ACC112 (cell line): ENCODE data around the gene POU2F3.

ENCODE experiments used
- H2AFZ ChIP-seq: fragments of 200-600 bp; sonication (generic); one replicate; pipeline ENCODE4 v1.6.0; 2017; ENCODE audit warnings: antibody characterized with exemption, low read length; ENCODE audit not compliant: unreplicated experiment
- H3K27ac ChIP-seq: fragments of 200-600 bp; sonication (generic); 2 replicates; pipeline ENCODE4 v1.5.1; 2014; ENCODE audit warnings: low read depth, mild to moderate bottlenecking, antibody characterized with exemption, low read length, moderate library complexity
- H3K27me3 ChIP-seq: fragments of 200-600 bp; sonication (generic); 2 replicates; pipeline ENCODE4 v1.6.1; 2014; ENCODE audit warnings: mild to moderate bottlenecking, antibody characterized with exemption, low read length, moderate library complexity, mixed read lengths; ENCODE audit not compliant: insufficient read depth
- H3K36me3 ChIP-seq: fragments of 200-600 bp; sonication (generic); 2 replicates; pipeline ENCODE4 v1.6.1; 2016; ENCODE audit warnings: mild to moderate bottlenecking, antibody characterized with exemption, low read length, moderate library complexity, mixed read lengths; ENCODE audit not compliant: insufficient read depth
- H3K4me1 ChIP-seq: fragments of 200-600 bp; sonication (generic); one replicate; pipeline ENCODE4 v1.6.1; 2016; ENCODE audit warnings: low read length, mixed read lengths; ENCODE audit not compliant: insufficient read depth, unreplicated experiment, control insufficient read depth
- H3K4me3 ChIP-seq: fragments of 200-600 bp; sonication (generic); 2 replicates; pipeline ENCODE4 v1.5.1; 2014; ENCODE audit warnings: mild to moderate bottlenecking, low read depth, low read length
- H3K79me2 ChIP-seq: fragments of 200-600 bp; sonication (generic); one replicate; pipeline ENCODE4 v1.6.0; 2016; ENCODE audit warnings: low read length; ENCODE audit not compliant: control insufficient read depth, unreplicated experiment, insufficient read depth

POU2F3 gene

GRCh38 chr11:120334894-120335462, 95.0 kb downstream of the POU2F3 start:
- peak overlapping the region; percentile 66 for H2AFZ ChIP-seq
- no peaks in the 10 kb centered on the region for H3K27me3 ChIP-seq
- peak overlapping the region; percentile 97 for H3K4me3 ChIP-seq
- H3K27ac ChIP-seq: peak overlapping the region; percentile 80
- peaks cover 8% of the 10 kb centered on the region for H3K36me3 ChIP-seq
- peaks cover 34% of the 10 kb centered on the region for H3K79me2 ChIP-seq
- H3K4me1 ChIP-seq: peaks cover 39% of the 10 kb centered on the region

DNA sequence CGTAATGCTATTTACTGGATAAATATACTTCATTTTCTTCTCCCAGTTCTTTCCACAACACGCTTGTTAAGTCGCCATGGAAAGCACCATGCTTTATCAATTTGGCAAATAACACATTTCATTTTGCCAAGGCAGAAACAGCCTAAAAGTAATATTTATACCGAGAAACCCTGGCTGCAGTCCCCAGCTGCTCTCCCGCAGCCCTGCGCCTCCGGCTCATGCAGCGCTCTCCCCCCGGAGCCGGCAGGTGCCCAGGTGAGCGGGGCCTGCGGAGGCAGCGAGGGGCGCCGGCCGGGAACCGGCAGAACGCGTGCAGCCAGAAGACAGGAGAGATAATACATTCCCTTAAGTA, 95.6 kb downstream of the POU2F3 start:
- no peaks in the 10 kb centered on the region for H3K27me3 ChIP-seq
- peaks cover 39% of the 10 kb centered on the region for H3K4me1 ChIP-seq
- H3K79me2 ChIP-seq: peaks cover 40% of the 10 kb centered on the region
- H3K27ac ChIP-seq: peak overlapping the region; percentile 80
- peak overlapping the region; percentile 66 for H2AFZ ChIP-seq
- peak overlapping the region; percentile 97 for H3K4me3 ChIP-seq
- H3K36me3 ChIP-seq: peaks cover 2% of the 10 kb centered on the region; the same call in 1 of the 2 replicates

- Histone ChIP-seq H2AFZ (peak within 1 kb of the TSS; percentile 66), H3K79me2 (peaks cover 45% of the 10 kb centered on the region), H3K36me3 (no peaks in the 10 kb centered on the region), H3K27ac (peak within 1 kb of the TSS; percentile 80), H3K4me1 (peaks cover 39% of the 10 kb centered on the region), H3K4me3 (peak within 1 kb of the TSS; percentile 97), H3K27me3 (no peaks in the 10 kb centered on the region)
Measured at GRCh38 chr11:120335908-120336640, 96.1 kb downstream of the POU2F3 start, which contains the start of gene ARHGEF12. ARHGEF12 (plus strand) TSS chr11:120336413; CDS start chr11:120337244, 831 bp downstream.

DNA sequence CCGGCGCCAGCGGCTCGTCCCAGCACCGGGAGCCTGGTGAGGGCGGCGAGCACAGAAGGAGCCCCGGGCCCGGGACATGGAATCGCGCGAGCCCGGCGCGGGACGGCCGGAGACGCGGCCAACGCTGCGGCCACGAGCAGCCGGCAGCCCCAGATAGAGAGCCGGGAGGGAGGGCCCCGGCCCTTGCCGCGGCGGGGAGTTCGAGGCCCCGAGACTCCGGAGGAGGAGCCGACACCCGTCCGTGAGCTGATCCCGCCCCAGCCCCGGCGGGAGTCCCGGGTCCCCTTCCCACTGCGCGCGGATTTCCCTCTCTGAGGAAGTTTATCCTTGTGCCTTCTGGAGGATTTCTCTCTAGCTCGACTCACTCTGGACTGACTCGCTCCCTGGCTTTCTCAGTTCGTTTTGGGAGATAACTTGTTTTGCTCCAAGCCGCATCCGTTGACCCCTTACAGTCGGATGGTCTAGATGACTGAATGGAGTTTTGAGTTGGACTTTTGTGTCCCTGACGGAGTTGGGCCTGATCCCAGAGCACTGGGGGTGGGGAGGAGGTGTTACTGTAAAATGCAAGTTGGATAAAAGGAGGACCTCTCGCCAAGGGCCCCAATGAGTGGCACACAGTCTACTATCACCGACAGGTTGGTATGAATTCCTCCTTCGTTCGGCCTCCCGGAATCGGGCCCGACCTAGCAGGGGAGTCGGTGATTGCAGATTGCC, 96.9 kb downstream of the POU2F3 start:
- H3K27me3 ChIP-seq: no peaks in the 10 kb centered on the region
- peaks cover 34% of the 10 kb centered on the region for H3K4me1 ChIP-seq
- peak overlapping the region; percentile 97 for H3K4me3 ChIP-seq
- no peaks in the 10 kb centered on the region for H3K36me3 ChIP-seq
- H2AFZ ChIP-seq: peak overlapping the region; percentile 56
- peaks cover 52% of the 10 kb centered on the region for H3K79me2 ChIP-seq
- peak overlapping the region; percentile 74 for H3K27ac ChIP-seq

DNA sequence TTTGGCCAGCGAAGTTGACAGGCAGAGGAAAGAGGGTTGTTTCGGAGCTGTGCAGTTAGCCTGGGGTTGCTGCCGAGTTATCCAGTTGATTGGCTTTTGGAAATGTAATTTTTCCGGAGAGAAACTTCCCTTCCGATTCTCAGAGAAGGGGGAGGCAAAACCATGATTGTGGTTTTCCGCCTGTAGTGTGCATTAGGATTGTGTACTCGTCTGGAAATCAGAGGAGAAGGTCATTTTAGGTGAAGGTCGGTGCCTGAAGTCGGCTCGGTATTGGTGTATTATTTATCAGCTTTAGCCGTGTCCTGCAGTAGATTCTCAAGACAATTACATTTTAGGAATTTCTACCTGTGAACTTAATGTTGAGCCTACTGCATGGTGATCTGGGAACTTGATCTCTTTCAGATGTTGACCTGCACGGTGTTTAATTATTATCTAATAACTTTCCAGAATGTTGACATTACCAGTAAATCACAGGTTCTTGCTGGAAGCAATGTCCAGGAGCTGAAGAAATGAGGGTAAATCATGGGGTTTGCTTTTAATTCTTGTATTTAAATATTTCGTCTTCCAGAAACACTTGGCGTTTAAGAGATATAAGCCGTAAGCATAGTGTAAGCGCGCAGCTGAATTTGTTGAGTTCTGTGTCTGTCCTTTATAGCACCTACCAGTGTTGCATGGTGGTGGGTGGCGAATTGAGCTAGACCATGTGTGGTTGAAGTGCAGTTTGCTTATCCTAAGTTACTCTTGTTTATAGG, 97.6 kb downstream of the POU2F3 start:
- peaks cover 27% of the 10 kb centered on the region for H3K4me1 ChIP-seq
- peaks cover 60% of the 10 kb centered on the region for H3K79me2 ChIP-seq
- H3K4me3 ChIP-seq: peak overlapping the region; percentile 97
- no peaks in the 10 kb centered on the region for H3K36me3 ChIP-seq
- no peaks in the 10 kb centered on the region for H3K27me3 ChIP-seq
- H2AFZ ChIP-seq: peak overlapping the region; percentile 56
- H3K27ac ChIP-seq: peak overlapping the region; percentile 74

GRCh38 chr11:120338107-120338933, 98.4 kb downstream of the POU2F3 start:
- Histone ChIP-seq H3K27ac (peak overlapping the region; percentile 10; the same call in 1 of the 2 replicates), H3K27me3 (no peaks in the 10 kb centered on the region), H3K4me1 (peaks cover 21% of the 10 kb centered on the region), H2AFZ (no peak overlapping the region), H3K79me2 (peaks cover 68% of the 10 kb centered on the region), H3K36me3 (no peaks in the 10 kb centered on the region; the same call in 1 of the 2 replicates), H3K4me3 (peak overlapping the region; percentile 97)

DNA sequence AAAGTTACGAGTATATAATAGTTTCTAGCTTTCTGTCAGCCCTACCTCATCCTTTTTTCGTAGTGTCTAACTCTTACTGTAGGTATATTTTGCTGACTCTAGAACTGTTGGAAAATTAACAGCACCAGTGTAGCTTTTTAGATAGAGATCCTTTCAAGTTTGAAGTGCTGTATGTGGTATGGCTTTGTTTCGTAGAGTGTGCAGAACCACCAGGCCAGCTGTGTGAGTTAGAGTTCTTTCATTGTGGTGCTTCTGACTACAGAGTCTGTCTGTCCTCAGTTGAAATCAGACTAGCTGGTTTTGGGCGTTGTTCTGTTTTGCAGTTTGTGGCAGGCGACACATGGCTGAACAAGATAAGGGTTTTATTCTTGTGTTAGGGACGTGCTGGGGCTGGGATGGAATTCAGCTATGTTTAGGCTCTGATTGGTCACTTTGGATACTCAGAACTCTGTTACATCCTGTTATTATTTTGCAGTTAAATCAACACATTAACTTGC, 99.5 kb downstream of the POU2F3 start:
- Histone ChIP-seq H3K4me1 (peaks cover 26% of the 10 kb centered on the region), H3K27me3 (no peaks in the 10 kb centered on the region), H3K79me2 (peaks cover 79% of the 10 kb centered on the region), H3K4me3 (peak overlapping the region; percentile 97), H2AFZ (no peak overlapping the region), H3K27ac (peak overlapping the region; percentile 18), H3K36me3 (no peaks in the 10 kb centered on the region; the same call in 1 of the 2 replicates)

DNA sequence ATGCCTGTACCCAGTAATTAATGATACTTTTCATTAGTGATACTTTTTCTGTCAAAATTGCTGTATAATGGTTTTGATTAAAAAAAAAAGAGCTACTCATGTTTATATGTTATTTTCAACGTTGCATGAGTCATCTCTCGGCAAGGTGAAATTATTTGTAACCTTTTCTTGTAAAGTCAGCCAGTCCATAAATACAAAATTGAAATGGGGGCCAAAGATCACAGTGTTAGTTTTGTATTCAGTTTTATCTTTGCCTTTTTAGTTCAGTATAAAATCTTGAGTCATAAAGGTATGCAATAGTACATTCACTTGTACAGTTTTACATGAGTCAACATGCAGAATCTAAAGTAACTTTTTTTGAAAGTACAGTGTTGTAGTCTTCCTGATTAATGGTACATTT, 100.6 kb downstream of the POU2F3 start:
- Histone ChIP-seq H3K4me3 (peak overlapping the region; percentile 97), H2AFZ (no peak overlapping the region), H3K27me3 (no peaks in the 10 kb centered on the region), H3K79me2 (peaks cover 88% of the 10 kb centered on the region), H3K4me1 (peaks cover 32% of the 10 kb centered on the region), H3K36me3 (no peaks in the 10 kb centered on the region; the same call in 1 of the 2 replicates), H3K27ac (peak overlapping the region; percentile 18)

GRCh38 chr11:120342226-120342625, 102.3 kb downstream of the POU2F3 start:
- no peaks in the 10 kb centered on the region for H3K27me3 ChIP-seq
- H3K36me3 ChIP-seq: no peaks in the 10 kb centered on the region; the same call in 1 of the 2 replicates
- H3K27ac ChIP-seq: no peak overlapping the region
- no peak overlapping the region for H2AFZ ChIP-seq
- peaks cover 43% of the 10 kb centered on the region for H3K4me1 ChIP-seq
- H3K79me2 ChIP-seq: peaks cover 97% of the 10 kb centered on the region
- no peak overlapping the region for H3K4me3 ChIP-seq
